Neural cell (in vitro differentiated cells): ENCODE data around the gene KIAA1549.

Experiments
- CTCF ChIP-seq: fragments of 450-650 bp; IDR thresholded peaks from 2 replicates; pipeline ENCODE4 v1.5.1; 2014; ENCODE audit warnings: antibody characterized with exemption, mild to moderate bottlenecking, moderate library complexity; ENCODE audit not compliant: poor library complexity, severe bottlenecking
- EP300 ChIP-seq: fragments of 450-650 bp; conservative IDR thresholded peaks from 2 replicates; pipeline ENCODE4 v1.6.1; 2014; ENCODE audit warnings: antibody characterized with exemption, mild to moderate bottlenecking, moderate library complexity; ENCODE audit not compliant: poor library complexity, severe bottlenecking
- EZH2 ChIP-seq: fragments of 200-600, 300-800 bp; shearing (Covaris generic), sonication (generic); IDR thresholded peaks from 2 replicates; pipeline ENCODE4 v1.6.1; 2014; ENCODE audit warnings: antibody characterized with exemption, low read length, borderline replicate concordance, mild to moderate bottlenecking; ENCODE audit not compliant: insufficient read depth, poor library complexity, severe bottlenecking
- MXI1 ChIP-seq: fragments of 450-650 bp; conservative IDR thresholded peaks from 2 replicates; pipeline ENCODE4 v1.6.1; 2014; ENCODE audit warnings: antibody characterized with exemption, mild to moderate bottlenecking; ENCODE audit not compliant: poor library complexity, severe bottlenecking
- POLR2AphosphoS5 ChIP-seq: IDR thresholded peaks from 2 replicates; pipeline ENCODE4 v1.6.1; 2012
- SMC3 ChIP-seq: fragments of 450-650 bp; conservative IDR thresholded peaks from 2 replicates; pipeline ENCODE4 v1.6.1; 2014; ENCODE audit warnings: antibody characterized with exemption, mild to moderate bottlenecking, moderate library complexity; ENCODE audit not compliant: poor library complexity
- TAF1 ChIP-seq: IDR thresholded peaks from 2 replicates; pipeline ENCODE4 v1.6.1; 2012; ENCODE audit warnings: low read depth
- TF ChIP-seq, protein P1 (sequence below): IDR thresholded peaks from 2 replicates; pipeline ENCODE4 v1.6.1; 2012; ENCODE audit warnings: borderline replicate concordance

DNA sequence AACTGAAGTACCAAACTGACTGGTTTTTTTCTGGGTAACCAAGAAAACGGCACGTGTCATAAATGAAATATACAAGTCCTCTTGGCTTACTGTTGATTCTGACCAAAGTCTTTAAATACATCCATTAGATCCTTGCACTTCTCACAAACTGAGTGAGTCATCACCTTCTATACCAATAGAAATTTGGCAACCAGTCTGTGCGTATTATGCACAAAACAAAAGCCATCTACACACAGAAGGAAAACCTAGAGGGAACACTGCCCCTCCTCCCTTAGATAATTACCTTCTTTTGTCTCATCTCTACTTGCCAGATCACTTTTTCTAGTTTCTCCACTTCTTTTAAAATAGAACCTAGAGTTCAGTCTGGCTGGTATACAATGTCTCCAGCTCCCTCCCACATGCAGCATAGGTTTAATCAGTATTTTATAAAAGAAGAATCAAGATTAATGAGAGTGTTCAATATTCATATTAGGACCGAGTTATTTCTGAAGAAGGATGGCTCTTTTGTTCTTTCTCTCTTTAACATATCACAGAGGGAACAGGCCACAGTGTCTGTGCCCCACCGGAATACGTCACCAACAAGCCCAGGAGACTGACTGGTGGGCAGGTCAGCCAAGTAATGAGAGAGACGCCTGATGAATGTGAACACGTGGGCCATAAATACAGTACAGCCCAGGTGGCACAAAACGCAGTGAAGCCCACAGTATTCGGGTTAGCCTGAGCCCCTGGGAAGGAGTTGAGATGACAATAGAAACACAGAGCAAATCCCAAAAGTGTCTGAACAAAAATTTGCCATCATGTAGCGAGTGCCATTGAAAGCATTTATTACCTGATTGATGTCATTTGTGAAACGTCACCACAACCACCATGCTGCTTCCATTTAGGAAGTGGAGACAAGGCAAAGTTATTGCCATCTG lies 91.3 kb downstream of the KIAA1549 start:
- no peak for TF ChIP-seq CTCF
- TF ChIP-seq MXI1, result no peak
- TF ChIP-seq EP300, result no peak
- TF ChIP-seq SMC3, result no peak
- TF ChIP-seq TAF1, result no peak
- no peak for TF ChIP-seq EZH2
- TF ChIP-seq, protein P1, sequence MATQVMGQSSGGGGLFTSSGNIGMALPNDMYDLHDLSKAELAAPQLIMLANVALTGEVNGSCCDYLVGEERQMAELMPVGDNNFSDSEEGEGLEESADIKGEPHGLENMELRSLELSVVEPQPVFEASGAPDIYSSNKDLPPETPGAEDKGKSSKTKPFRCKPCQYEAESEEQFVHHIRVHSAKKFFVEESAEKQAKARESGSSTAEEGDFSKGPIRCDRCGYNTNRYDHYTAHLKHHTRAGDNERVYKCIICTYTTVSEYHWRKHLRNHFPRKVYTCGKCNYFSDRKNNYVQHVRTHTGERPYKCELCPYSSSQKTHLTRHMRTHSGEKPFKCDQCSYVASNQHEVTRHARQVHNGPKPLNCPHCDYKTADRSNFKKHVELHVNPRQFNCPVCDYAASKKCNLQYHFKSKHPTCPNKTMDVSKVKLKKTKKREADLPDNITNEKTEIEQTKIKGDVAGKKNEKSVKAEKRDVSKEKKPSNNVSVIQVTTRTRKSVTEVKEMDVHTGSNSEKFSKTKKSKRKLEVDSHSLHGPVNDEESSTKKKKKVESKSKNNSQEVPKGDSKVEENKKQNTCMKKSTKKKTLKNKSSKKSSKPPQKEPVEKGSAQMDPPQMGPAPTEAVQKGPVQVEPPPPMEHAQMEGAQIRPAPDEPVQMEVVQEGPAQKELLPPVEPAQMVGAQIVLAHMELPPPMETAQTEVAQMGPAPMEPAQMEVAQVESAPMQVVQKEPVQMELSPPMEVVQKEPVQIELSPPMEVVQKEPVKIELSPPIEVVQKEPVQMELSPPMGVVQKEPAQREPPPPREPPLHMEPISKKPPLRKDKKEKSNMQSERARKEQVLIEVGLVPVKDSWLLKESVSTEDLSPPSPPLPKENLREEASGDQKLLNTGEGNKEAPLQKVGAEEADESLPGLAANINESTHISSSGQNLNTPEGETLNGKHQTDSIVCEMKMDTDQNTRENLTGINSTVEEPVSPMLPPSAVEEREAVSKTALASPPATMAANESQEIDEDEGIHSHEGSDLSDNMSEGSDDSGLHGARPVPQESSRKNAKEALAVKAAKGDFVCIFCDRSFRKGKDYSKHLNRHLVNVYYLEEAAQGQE, result no peak
- no peak for TF ChIP-seq POLR2AphosphoS5
